ENCODE measurements around the gene APAF1. TPM values are rescaled to one million over a fixed set of nuclear protein-coding genes. Genes with fewer than 3 reads are reported as not detected.

APAF1 gene
- total RNA-seq, 1 experiment from 2014 or later: 19.3 TPM

- Mint-ChIP-seq H3K9me3 (peaks cover 11% of the 10 kb centered on the region), H3K4me1 (0 out of 2 replicates have a peak, but pooled peaks cover 3% of the 10 kb centered on the region), H3K36me3 (peaks cover 7% of the 10 kb centered on the region), H3K27me3 (ENCODE audit: low read depth) (no peaks in the 10 kb centered on the region; the same call in 1 of the 2 replicates), H3K4me3 (no peak overlapping the region), H3K27ac (no peak overlapping the region)
- DNase-seq (ENCODE audit: low spot score): no peak
- CTCF ChIA-PET: no interaction called here
- TF ChIP-seq NR2C2 (CRISPR knock-in tag; IDR thresholded peaks at IDR 0.05): no peak
- no peak for TF ChIP-seq ETV6 (CRISPR knock-in tag; IDR thresholded peaks at IDR 0.05)
- no peak for ATAC-seq
- POLR2A ChIA-PET: no interaction called here
Measured at GRCh38 chr12:98771811-98772752, 127.0 kb downstream of the APAF1 start.

DNA sequence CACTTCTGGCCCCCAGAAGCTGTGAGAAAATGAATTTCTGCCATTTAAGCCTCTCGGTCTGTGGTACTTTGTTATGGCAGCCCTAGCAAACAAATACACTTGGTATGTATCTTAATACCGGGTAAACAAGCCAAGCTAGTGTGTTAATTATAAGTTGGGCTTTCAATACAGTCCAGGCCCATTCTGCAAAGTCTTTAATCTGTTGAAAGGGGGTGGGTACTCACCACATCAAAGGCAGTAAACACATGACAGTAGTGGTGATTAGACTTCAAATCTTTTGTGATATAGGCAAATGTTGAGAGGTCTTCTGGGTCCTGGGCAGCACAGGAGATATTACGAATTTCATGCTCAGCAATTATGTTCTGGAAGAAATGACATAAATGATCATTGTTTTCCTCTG lies 127.7 kb downstream of the APAF1 start:
- peaks cover 7% of the 10 kb centered on the region for H3K36me3 Mint-ChIP-seq
- TF ChIP-seq AFF4 (CRISPR knock-in tag; IDR thresholded peaks at IDR 0.05; ENCODE audit: borderline replicate concordance) (no peak), ZNF671 (CRISPR knock-in tag; IDR thresholded peaks at IDR 0.05) (no peak), SP1 (CRISPR knock-in tag; conservative IDR thresholded peaks at IDR 0.05) (no peak), NR1H2 (CRISPR knock-in tag; IDR thresholded peaks at IDR 0.05) (no peak), NR3C1 (CRISPR knock-in tag; conservative IDR thresholded peaks at IDR 0.05; ENCODE audit: low read depth) (no peak), ARID4B (CRISPR knock-in tag; IDR thresholded peaks at IDR 0.05; ENCODE audit: borderline replicate concordance) (no peak), ZNF416 (CRISPR knock-in tag; IDR thresholded peaks at IDR 0.05) (no peak), STAT6 (CRISPR knock-in tag; conservative IDR thresholded peaks at IDR 0.05; ENCODE audit: low read depth) (no peak), TEAD1 (CRISPR knock-in tag; IDR thresholded peaks at IDR 0.05) (no peak)
- TF ChIP-seq, protein P1, sequence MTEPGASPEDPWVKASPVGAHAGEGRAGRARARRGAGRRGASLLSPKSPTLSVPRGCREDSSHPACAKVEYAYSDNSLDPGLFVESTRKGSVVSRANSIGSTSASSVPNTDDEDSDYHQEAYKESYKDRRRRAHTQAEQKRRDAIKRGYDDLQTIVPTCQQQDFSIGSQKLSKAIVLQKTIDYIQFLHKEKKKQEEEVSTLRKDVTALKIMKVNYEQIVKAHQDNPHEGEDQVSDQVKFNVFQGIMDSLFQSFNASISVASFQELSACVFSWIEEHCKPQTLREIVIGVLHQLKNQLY (CRISPR knock-in tag; IDR thresholded peaks at IDR 0.05): no peak
- TF ChIP-seq, protein P2, sequence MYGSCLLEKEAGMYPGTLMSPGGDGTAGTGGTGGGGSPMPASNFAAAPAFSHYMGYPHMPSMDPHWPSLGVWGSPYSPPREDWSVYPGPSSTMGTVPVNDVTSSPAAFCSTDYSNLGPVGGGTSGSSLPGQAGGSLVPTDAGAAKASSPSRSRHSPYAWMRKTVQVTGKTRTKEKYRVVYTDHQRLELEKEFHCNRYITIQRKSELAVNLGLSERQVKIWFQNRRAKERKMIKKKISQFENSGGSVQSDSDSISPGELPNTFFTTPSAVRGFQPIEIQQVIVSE (CRISPR knock-in tag; IDR thresholded peaks at IDR 0.05; ENCODE audit: borderline replicate concordance): no peak
- TF ChIP-seq, protein P3, sequence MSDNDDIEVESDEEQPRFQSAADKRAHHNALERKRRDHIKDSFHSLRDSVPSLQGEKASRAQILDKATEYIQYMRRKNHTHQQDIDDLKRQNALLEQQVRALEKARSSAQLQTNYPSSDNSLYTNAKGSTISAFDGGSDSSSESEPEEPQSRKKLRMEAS (CRISPR knock-in tag; IDR thresholded peaks at IDR 0.05): no peak
- TF ChIP-seq, protein P4, sequence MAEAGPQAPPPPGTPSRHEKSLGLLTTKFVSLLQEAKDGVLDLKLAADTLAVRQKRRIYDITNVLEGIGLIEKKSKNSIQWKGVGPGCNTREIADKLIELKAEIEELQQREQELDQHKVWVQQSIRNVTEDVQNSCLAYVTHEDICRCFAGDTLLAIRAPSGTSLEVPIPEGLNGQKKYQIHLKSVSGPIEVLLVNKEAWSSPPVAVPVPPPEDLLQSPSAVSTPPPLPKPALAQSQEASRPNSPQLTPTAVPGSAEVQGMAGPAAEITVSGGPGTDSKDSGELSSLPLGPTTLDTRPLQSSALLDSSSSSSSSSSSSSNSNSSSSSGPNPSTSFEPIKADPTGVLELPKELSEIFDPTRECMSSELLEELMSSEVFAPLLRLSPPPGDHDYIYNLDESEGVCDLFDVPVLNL (CRISPR knock-in tag; IDR thresholded peaks at IDR 0.05; ENCODE audit: borderline replicate concordance, low read depth): no peak
- TF ChIP-seq, protein P5, sequence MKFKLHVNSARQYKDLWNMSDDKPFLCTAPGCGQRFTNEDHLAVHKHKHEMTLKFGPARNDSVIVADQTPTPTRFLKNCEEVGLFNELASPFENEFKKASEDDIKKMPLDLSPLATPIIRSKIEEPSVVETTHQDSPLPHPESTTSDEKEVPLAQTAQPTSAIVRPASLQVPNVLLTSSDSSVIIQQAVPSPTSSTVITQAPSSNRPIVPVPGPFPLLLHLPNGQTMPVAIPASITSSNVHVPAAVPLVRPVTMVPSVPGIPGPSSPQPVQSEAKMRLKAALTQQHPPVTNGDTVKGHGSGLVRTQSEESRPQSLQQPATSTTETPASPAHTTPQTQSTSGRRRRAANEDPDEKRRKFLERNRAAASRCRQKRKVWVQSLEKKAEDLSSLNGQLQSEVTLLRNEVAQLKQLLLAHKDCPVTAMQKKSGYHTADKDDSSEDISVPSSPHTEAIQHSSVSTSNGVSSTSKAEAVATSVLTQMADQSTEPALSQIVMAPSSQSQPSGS (CRISPR knock-in tag; IDR thresholded peaks at IDR 0.05; ENCODE audit: borderline replicate concordance, low read depth): no peak
- peaks cover 11% of the 10 kb centered on the region for H3K9me3 Mint-ChIP-seq
- ChIA-PET POLR2A (no interaction called here), CTCF (no interaction called here)
- ATAC-seq (no peak), DNase-seq (ENCODE audit: low spot score) (no peak)
- H3K4me3 Mint-ChIP-seq: no peak overlapping the region
- H3K27me3 Mint-ChIP-seq (ENCODE audit: low read depth): no peaks in the 10 kb centered on the region; the same call in 1 of the 2 replicates
- H3K27ac Mint-ChIP-seq: no peak overlapping the region
- 0 out of 2 replicates have a peak, but pooled peaks cover 3% of the 10 kb centered on the region for H3K4me1 Mint-ChIP-seq
